Measurements from ENCODE around the gene GAD1.

GRCh38 chr2:170815746-170816503 is 762 bp upstream of the GAD1 start:
- peak; percentile 85 for TF ChIP-seq CTCF (IDR thresholded peaks at IDR 0.05)
- TF ChIP-seq RAD21 (conservative IDR thresholded peaks at IDR 0.05 in 1 of 2, IDR thresholded peaks at IDR 0.05 in 1 of 2) = peak; percentile 85 to 92
- TF ChIP-seq EP300 (IDR thresholded peaks at IDR 0.05) = no peak
- no peak for TF ChIP-seq PBX3 (IDR thresholded peaks at IDR 0.05)
- TF ChIP-seq RNF2 (IDR thresholded peaks at IDR 0.05; ENCODE audit: borderline replicate concordance, low read depth) = peak; percentile 86
- TF ChIP-seq MYC (IDR thresholded peaks at IDR 0.05; ENCODE audit: borderline replicate concordance, low read length) = no peak
- no peak for TF ChIP-seq MAX (IDR thresholded peaks at IDR 0.05)
- no peak for TF ChIP-seq FOSL2 (IDR thresholded peaks at IDR 0.05)
- TF ChIP-seq FOSL2 (CRISPR knock-in tag; IDR thresholded peaks at IDR 0.05) = no peak
- TF ChIP-seq POLR2AphosphoS2 (conservative IDR thresholded peaks at IDR 0.05; ENCODE audit: low read length) = no peak
- TF ChIP-seq REST (IDR thresholded peaks at IDR 0.05) = no peak
- no peak for TF ChIP-seq CEBPB (IDR thresholded peaks at IDR 0.05)

Data from A549 (cell line).